Liver (tissue), 3 donors: ENCODE measurements around the gene SNAP23.

Source experiments
- GABPA ChIP-seq, 2 donors: IDR thresholded peaks in 1 of 2; conservative IDR thresholded peaks in 1 of 2; 2 replicates each; pipeline ENCODE4 v1.6.1; 2016; ENCODE audit warnings: antibody characterized with exemption in 2 of 2, mild to moderate bottlenecking in 1 of 2, moderate library complexity in 1 of 2
- HNF4A ChIP-seq, 2 donors: conservative IDR thresholded peaks; 2 replicates each; pipeline ENCODE4 v1.6.1; 2016; ENCODE audit warnings: antibody characterized with exemption in 2 of 2, mild to moderate bottlenecking in 2 of 2
- JUND ChIP-seq, 2 donors: IDR thresholded peaks; 2 replicates each; pipeline ENCODE4 v1.6.1; 2016; ENCODE audit warnings: antibody characterized with exemption in 2 of 2
- NR2F2 ChIP-seq: IDR thresholded peaks from 2 replicates; pipeline ENCODE4 v1.6.1; 2016; ENCODE audit warnings: antibody characterized with exemption
- RAD21 ChIP-seq, 2 donors: IDR thresholded peaks; 2 replicates each; pipeline ENCODE4 v1.6.1; 2016; ENCODE audit warnings: antibody characterized with exemption in 2 of 2, mild to moderate bottlenecking in 2 of 2
- RXRA ChIP-seq, 2 donors: IDR thresholded peaks; 2 replicates each; pipeline ENCODE4 v1.6.1; 2017 to 2018; ENCODE audit warnings: antibody characterized with exemption in 2 of 2, mild to moderate bottlenecking in 1 of 2
- SP1 ChIP-seq: IDR thresholded peaks from 2 replicates; pipeline ENCODE4 v1.6.1; 2018; ENCODE audit warnings: antibody characterized with exemption, mild to moderate bottlenecking
- TAF1 ChIP-seq: conservative IDR thresholded peaks from 2 replicates; pipeline ENCODE4 v1.6.1; 2016; ENCODE audit warnings: antibody characterized with exemption, mild to moderate bottlenecking
- YY1 ChIP-seq: IDR thresholded peaks from 2 replicates; pipeline ENCODE4 v1.6.1; 2016; ENCODE audit warnings: antibody characterized with exemption, mild to moderate bottlenecking
- TF ChIP-seq, protein P1 (sequence below): fragments of 150-350 bp; IDR thresholded peaks from 2 replicates; pipeline ENCODE4 v1.5.1; 2017; ENCODE audit warnings: improper control_type of control experiment, low read depth, low read length; ENCODE audit not compliant: missing input control
- TF ChIP-seq, protein P2 (sequence below): IDR thresholded peaks from 2 replicates; pipeline ENCODE4 v1.6.1; 2016; ENCODE audit warnings: antibody characterized with exemption
- TF ChIP-seq, protein P3 (sequence below): IDR thresholded peaks from 2 replicates; pipeline ENCODE4 v1.6.1; 2016; ENCODE audit warnings: antibody characterized with exemption
- TF ChIP-seq, protein P4 (sequence below): IDR thresholded peaks from 2 replicates; pipeline ENCODE4 v1.6.1; 2016; ENCODE audit warnings: antibody characterized with exemption, mild to moderate bottlenecking
- donor health status: healthy.
- donor health status: healthy.

DNA sequence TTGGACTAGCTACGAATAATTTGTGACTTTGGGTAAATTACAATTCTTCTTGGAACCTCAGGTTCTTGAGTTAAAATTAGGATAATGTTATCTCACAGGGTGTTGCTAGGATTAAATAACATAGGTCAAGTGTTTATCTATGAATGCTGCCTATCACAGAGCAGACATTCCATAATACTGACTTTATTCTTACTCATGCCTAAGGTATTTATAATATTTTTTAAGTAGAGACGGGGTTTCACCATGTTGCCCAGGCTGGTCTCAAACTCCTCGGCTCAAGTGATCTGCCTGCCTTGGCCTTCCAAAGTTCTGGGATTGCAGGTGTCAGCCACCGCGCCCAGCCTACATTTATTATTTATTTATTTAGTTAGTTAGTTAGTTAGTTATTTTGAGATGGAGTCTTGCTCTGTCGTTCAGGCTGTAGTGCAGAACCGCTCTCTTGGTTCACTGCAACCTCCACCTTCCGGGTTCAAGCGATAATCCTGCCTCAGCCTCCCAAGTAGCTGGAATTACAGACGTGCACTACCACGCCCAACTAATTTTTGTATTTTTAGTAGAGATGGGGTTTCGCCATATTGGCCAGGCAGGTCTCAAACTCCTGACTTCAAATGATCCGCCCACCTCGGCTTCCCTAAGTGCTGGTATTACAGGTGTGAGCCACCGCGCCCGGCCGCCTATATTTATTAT, 3.8 kb upstream of the SNAP23 start:
- TF ChIP-seq YY1 (no peak), GABPA (IDR thresholded peaks at IDR 0.05 in 1 of 2, conservative IDR thresholded peaks at IDR 0.05 in 1 of 2) (no peak), SP1 (no peak), RAD21 (IDR thresholded peaks at IDR 0.05) (no peak), TAF1 (no peak), JUND (IDR thresholded peaks at IDR 0.05) (no peak), NR2F2 (no peak), HNF4A (conservative IDR thresholded peaks at IDR 0.05) (no peak), RXRA (IDR thresholded peaks at IDR 0.05) (no peak)
- TF ChIP-seq, protein P1, sequence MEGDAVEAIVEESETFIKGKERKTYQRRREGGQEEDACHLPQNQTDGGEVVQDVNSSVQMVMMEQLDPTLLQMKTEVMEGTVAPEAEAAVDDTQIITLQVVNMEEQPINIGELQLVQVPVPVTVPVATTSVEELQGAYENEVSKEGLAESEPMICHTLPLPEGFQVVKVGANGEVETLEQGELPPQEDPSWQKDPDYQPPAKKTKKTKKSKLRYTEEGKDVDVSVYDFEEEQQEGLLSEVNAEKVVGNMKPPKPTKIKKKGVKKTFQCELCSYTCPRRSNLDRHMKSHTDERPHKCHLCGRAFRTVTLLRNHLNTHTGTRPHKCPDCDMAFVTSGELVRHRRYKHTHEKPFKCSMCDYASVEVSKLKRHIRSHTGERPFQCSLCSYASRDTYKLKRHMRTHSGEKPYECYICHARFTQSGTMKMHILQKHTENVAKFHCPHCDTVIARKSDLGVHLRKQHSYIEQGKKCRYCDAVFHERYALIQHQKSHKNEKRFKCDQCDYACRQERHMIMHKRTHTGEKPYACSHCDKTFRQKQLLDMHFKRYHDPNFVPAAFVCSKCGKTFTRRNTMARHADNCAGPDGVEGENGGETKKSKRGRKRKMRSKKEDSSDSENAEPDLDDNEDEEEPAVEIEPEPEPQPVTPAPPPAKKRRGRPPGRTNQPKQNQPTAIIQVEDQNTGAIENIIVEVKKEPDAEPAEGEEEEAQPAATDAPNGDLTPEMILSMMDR, result no peak
- TF ChIP-seq, protein P2, sequence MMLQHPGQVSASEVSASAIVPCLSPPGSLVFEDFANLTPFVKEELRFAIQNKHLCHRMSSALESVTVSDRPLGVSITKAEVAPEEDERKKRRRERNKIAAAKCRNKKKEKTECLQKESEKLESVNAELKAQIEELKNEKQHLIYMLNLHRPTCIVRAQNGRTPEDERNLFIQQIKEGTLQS, result no peak
- TF ChIP-seq, protein P3, sequence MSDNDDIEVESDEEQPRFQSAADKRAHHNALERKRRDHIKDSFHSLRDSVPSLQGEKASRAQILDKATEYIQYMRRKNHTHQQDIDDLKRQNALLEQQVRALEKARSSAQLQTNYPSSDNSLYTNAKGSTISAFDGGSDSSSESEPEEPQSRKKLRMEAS, result no peak
- TF ChIP-seq, protein P4, sequence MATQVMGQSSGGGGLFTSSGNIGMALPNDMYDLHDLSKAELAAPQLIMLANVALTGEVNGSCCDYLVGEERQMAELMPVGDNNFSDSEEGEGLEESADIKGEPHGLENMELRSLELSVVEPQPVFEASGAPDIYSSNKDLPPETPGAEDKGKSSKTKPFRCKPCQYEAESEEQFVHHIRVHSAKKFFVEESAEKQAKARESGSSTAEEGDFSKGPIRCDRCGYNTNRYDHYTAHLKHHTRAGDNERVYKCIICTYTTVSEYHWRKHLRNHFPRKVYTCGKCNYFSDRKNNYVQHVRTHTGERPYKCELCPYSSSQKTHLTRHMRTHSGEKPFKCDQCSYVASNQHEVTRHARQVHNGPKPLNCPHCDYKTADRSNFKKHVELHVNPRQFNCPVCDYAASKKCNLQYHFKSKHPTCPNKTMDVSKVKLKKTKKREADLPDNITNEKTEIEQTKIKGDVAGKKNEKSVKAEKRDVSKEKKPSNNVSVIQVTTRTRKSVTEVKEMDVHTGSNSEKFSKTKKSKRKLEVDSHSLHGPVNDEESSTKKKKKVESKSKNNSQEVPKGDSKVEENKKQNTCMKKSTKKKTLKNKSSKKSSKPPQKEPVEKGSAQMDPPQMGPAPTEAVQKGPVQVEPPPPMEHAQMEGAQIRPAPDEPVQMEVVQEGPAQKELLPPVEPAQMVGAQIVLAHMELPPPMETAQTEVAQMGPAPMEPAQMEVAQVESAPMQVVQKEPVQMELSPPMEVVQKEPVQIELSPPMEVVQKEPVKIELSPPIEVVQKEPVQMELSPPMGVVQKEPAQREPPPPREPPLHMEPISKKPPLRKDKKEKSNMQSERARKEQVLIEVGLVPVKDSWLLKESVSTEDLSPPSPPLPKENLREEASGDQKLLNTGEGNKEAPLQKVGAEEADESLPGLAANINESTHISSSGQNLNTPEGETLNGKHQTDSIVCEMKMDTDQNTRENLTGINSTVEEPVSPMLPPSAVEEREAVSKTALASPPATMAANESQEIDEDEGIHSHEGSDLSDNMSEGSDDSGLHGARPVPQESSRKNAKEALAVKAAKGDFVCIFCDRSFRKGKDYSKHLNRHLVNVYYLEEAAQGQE, result no peak
